Esophagus squamous epithelium (tissue), 5 donors: Measurements from ENCODE around the gene FAM193B. TPM values are rescaled to one million over a fixed set of nuclear protein-coding genes. Genes with fewer than 3 reads are reported as not detected.

ENCODE experiments used
- DNase-seq: peaks from one replicate; lab custom pipeline; 2025; lab: John Stamatoyannopoulos, UW
- H3K27ac ChIP-seq, 4 donors: fragments of 200-600 bp; sonication (generic); one replicate each; pipeline ENCODE4 v1.5.1; 2016 to 2019; ENCODE audit warnings: mild to moderate bottlenecking in 1 of 4
- H3K27me3 ChIP-seq, 4 donors: fragments of 200-600 bp; sonication (generic); 1 replicate in 3 of 4; 2 replicates in 1 of 4; pipeline versions ENCODE4 v1.5.1 to v1.6.0; 2017 to 2021; ENCODE audit warnings: antibody characterized with exemption in 1 of 4
- H3K36me3 ChIP-seq, 3 donors: fragments of 200-600 bp; sonication (generic); one replicate each; pipeline ENCODE4 v1.5.1; 2016 to 2019
- H3K4me1 ChIP-seq, 3 donors: fragments of 200-600 bp; sonication (generic); one replicate each; pipeline ENCODE4 v1.5.1; 2017 to 2019
- H3K4me3 ChIP-seq, 4 donors: fragments of 200-600 bp; sonication (generic); 1 replicate in 3 of 4; 2 replicates in 1 of 4; pipeline ENCODE4 v1.5.1; 2016 to 2019; ENCODE audit warnings: mild to moderate bottlenecking in 2 of 4, moderate library complexity in 1 of 4
- H3K9me3 ChIP-seq, 3 donors: fragments of 200-600 bp; sonication (generic); one replicate each; pipeline ENCODE4 v1.5.1; 2016 to 2019
- POLR2A ChIP-seq, 4 donors: fragments of 450-650 bp; IDR thresholded peaks; one replicate each; pipeline ENCODE4 v1.6.1; 2017; ENCODE audit warnings: antibody characterized with exemption in 4 of 4, mild to moderate bottlenecking in 4 of 4, moderate library complexity in 3 of 4
- WGBS, 2 donors: methylation state at CpG; one replicate each; pipeline ENCODE4 v1.1.5; 2018; 5-methylcytosine and 5-hydroxymethylcytosine counted together
- intact Hi-C: fragments of 100-400 bp; cut with DNase I; formaldehyde crosslinking; loops from one replicate; pipeline ENCODE4 v1.15.0; 2022
- total RNA-seq, 4 donors: library from RNA; depleted of rRNA; stranded (reverse); fragments of >200 nt; gene quantifications; one replicate each; pipeline ENCODE4 v1.1.0, GENCODE V29; 2016
- TF ChIP-seq, protein P1 (sequence below), 6 experiments: fragments of 450-650 bp in 4 of 6; fragments of 200-600 bp in 2 of 6; sonication (generic) in 2 of 6; IDR thresholded peaks; one replicate each; pipeline ENCODE4 v1.5.1; 2016 to 2019; ENCODE audit warnings: antibody characterized with exemption in 6 of 6, mild to moderate bottlenecking in 4 of 6, moderate library complexity in 4 of 6
- donor health status: DM: yes; HTN: yes; CAD: no.

The FAM193B gene
- total RNA-seq, 4 donors from 2014 or later, result 28.5 to 52.1 (median 41.9) TPM

DNA sequence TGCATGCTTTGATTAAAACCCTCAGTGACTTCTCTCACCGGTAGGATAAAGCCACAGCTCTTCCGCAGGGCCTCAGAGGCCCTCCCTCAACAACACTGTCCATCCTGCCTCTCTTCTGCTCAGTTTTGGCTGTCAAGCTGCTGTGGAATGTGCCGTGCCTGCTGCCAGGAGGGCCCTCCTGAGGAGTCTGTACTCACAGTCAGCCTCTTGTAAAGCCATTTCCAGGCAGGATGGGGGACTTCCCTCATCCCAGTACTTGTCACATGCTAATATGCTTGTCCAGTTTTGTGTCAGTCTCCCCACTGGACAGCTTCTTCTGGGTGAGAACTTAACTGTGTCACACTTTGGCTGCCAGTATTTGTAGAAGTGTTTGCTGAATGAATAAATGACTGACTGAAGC lies 23.7 kb downstream of the FAM193B start:
- H3K9me3 ChIP-seq, result no peaks in the 10 kb centered on the region
- peaks cover 0 to 100% (median 49%) of the 10 kb centered on the region in 3 donors for H3K36me3 ChIP-seq
- no peak overlapping the region for H3K4me3 ChIP-seq
- H3K27ac ChIP-seq, result peak overlapping the region in 3 of 4 donors; percentile 58 to 70 (median 60)
- DNase-seq, result no peak
- TF ChIP-seq, protein P1, sequence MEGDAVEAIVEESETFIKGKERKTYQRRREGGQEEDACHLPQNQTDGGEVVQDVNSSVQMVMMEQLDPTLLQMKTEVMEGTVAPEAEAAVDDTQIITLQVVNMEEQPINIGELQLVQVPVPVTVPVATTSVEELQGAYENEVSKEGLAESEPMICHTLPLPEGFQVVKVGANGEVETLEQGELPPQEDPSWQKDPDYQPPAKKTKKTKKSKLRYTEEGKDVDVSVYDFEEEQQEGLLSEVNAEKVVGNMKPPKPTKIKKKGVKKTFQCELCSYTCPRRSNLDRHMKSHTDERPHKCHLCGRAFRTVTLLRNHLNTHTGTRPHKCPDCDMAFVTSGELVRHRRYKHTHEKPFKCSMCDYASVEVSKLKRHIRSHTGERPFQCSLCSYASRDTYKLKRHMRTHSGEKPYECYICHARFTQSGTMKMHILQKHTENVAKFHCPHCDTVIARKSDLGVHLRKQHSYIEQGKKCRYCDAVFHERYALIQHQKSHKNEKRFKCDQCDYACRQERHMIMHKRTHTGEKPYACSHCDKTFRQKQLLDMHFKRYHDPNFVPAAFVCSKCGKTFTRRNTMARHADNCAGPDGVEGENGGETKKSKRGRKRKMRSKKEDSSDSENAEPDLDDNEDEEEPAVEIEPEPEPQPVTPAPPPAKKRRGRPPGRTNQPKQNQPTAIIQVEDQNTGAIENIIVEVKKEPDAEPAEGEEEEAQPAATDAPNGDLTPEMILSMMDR (IDR thresholded peaks at IDR 0.05), result no peak
- TF ChIP-seq POLR2A (IDR thresholded peaks at IDR 0.05), result no peak
- 58% methylated on average over 3 of the region's 3 CpGs; no CpG with 5 or more reads in 1 of the 2 donors for WGBS, 2 donors
- no peaks in the 10 kb centered on the region for H3K27me3 ChIP-seq
- intact Hi-C loops, result no loop called here
- H3K4me1 ChIP-seq, result peaks cover 7 to 42% (median 22%) of the 10 kb centered on the region in 3 donors

DNA sequence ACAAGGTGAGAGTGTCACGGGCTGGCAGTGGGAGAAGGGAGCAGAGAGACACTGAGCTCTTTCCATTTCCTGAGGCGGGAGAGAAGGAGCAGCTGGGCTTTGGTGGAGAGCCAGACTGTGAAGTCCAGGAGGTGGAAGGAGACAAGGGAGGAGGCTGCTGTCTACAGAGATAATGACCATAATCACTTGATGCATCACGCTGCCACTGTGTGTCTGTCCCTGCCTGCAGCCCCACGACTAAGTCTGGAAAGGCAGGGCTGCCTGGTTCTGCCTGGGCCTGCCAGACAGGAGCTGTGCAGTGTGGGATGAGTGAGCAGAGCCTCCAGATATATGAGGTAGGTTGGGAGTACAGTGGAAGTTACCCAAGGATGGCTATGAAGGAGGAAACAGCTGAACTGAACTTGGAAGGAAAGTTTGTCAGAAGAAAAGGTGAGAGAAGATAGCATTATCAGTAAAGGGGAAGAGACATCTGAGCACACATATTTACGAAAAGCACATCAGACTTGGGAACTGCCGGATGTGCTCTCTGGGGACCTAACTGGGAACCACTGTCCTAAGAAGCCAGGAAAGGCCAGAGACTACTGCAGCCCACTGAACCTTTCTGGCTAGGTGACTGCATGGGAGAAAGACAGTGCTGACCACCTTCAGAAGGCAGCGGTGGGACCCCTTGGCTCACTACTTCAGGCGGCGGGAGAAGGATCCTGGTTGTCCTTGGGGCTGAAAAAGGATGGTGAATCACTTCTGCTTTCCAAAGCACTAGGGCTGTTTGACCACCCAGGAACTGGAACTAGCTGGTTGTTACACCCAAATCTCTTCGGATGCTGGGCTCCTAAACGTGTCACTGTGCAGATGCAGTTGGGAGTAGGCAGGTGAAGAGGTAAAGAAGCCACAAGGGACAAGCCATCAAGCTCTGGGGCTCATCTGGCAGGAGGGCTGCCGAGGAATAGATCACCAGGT lies 24.8 kb downstream of the FAM193B start:
- Histone ChIP-seq H3K27ac (peak overlapping the region in 3 of 4 donors; percentile 17 to 41 (median 21)), H3K4me1 (peaks cover 7 to 53% (median 22%) of the 10 kb centered on the region in 3 donors), H3K36me3 (peaks cover 0 to 100% (median 50%) of the 10 kb centered on the region in 3 donors), H3K27me3 (no peaks in the 10 kb centered on the region), H3K4me3 (no peak overlapping the region), H3K9me3 (no peaks in the 10 kb centered on the region)
- TF ChIP-seq, protein P1 (IDR thresholded peaks at IDR 0.05), result no peak
- no peak for TF ChIP-seq POLR2A (IDR thresholded peaks at IDR 0.05)
- no peak for DNase-seq
- 66 to 69% methylated on average over 9 to 12 of the region's 12 CpGs for WGBS, 2 donors
- intact Hi-C loops, result no loop called here

DNA sequence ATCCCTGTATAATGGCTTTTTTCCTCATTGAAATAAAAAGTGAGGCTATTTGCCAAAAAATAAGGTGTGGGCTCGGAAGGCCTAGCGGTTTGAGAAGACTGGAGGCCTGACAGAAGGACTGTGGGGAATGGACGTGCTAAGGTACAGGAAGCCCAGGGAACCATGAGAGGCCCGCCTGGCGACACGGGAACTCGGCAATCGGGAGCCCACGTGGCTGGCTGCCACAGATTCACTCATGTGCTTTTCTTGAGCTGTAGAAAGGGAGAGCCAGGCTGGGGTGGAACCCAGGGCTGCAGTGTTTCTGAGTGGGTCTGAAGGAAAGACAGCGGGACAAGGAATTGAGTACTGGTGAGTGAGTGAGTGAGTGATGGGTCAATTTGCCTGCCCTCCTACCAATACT lies 25.7 kb downstream of the FAM193B start:
- no peak overlapping the region for H3K27ac ChIP-seq
- 82 to 83% methylated on average over 10 of the region's 10 CpGs for WGBS, 2 donors
- no peak for DNase-seq
- H3K9me3 ChIP-seq, result no peaks in the 10 kb centered on the region
- no peaks in the 10 kb centered on the region for H3K27me3 ChIP-seq
- H3K36me3 ChIP-seq, result peaks cover 9 to 100% (median 54%) of the 10 kb centered on the region in 3 donors
- no peak overlapping the region for H3K4me3 ChIP-seq
- no peak for TF ChIP-seq POLR2A (IDR thresholded peaks at IDR 0.05)
- TF ChIP-seq, protein P1 (IDR thresholded peaks at IDR 0.05), result no peak
- peaks cover 7 to 54% (median 22%) of the 10 kb centered on the region in 3 donors for H3K4me1 ChIP-seq
- intact Hi-C loops, result no loop called here

DNA sequence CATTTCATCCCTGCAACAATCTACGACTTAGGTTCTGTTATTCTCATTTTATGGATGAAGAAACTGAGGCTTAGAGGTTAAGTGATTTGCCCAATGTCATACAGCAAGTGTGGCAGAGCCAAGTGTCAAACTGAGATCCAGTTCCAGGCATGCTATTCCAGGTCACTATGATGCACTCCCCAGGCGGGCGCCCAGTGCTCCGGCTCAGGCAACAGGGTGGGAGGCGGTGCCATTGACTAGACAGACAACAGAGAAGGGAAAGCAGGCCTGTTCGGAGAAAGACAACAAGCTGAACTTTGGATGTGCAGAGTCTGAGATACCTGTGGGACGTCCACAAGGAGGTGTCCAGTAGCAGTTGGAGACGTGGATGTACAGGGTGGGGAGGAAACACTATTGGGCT lies 26.8 kb downstream of the FAM193B start:
- Histone ChIP-seq H3K27ac (no peak overlapping the region), H3K36me3 (peaks cover 10 to 100% (median 51%) of the 10 kb centered on the region in 3 donors), H3K4me1 (peaks cover 7 to 51% (median 22%) of the 10 kb centered on the region in 3 donors), H3K27me3 (no peaks in the 10 kb centered on the region), H3K9me3 (no peaks in the 10 kb centered on the region), H3K4me3 (no peak overlapping the region)
- 91 to 96% methylated on average over 8 of the region's 8 CpGs for WGBS, 2 donors
- TF ChIP-seq, protein P1 (IDR thresholded peaks at IDR 0.05), result no peak
- TF ChIP-seq POLR2A (IDR thresholded peaks at IDR 0.05), result no peak
- intact Hi-C loops, result no loop called here
- no peak for DNase-seq

DNA sequence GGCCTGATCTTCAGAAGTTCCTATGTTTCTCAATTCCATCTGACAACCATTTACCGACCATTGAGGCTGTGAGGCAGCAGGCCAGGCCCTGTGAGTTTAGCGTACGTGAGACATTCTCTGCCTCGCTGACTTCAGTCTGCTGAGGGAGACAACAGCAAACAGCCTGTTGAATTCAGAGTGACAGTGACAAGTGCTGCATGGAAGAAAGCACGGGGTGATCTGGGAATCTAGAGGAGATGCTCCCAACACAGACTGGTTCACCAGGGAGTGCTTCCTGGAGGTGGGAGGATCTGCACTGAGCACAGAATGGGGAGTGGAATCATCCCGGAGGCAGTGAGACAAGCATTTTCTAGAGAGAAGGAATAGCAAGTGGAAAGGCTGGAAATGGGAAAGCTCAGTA lies 27.6 kb downstream of the FAM193B start:
- Histone ChIP-seq H3K36me3 (peaks cover 11 to 100% (median 43%) of the 10 kb centered on the region in 3 donors), H3K4me1 (peaks cover under 1 to 43% (median 20%) of the 10 kb centered on the region in 3 donors)
- no peak for DNase-seq

More for the DNA sequence above, 27.6 kb downstream of the FAM193B start:
- H3K27ac ChIP-seq, result no peak overlapping the region
- H3K4me3 ChIP-seq, result no peak overlapping the region
- TF ChIP-seq, protein P1 (IDR thresholded peaks at IDR 0.05), result no peak
- TF ChIP-seq POLR2A (IDR thresholded peaks at IDR 0.05), result no peak
- intact Hi-C loops, result no loop called here
- 89 to 93% methylated on average over 6 of the region's 6 CpGs for WGBS, 2 donors
- H3K27me3 ChIP-seq, result no peaks in the 10 kb centered on the region
- no peaks in the 10 kb centered on the region for H3K9me3 ChIP-seq
